Activated CD4-positive, CD25-positive, alpha-beta regulatory T cell treated with anti-CD3 and anti-CD28 coated beads, Interleukin-2, amount 50 U/mL, for 72 hours (primary cell): ENCODE data around the gene PUS3.

Source experiments
- DNase-seq: peaks from one replicate; pipeline ENCODE4 v3.0.0; 2021

Gene PUS3

GRCh38 chr11:125902927-125903710 is at the start of gene PUS3:
Gene PUS3, minus strand, starts transcription at chr11:125903206. Its CDS starts 6,922 bp downstream, at chr11:125896284.
- peak; percentile 85 for DNase-seq

GRCh38 chr11:125952559-125952958 is 49.6 kb upstream of the PUS3 start:
- DNase-seq: no peak

GRCh38 chr11:125951731-125952130 is 48.7 kb upstream of the PUS3 start:
- no peak for DNase-seq

GRCh38 chr11:125950696-125951651 is 48.0 kb upstream of the PUS3 start:
- DNase-seq: no peak

- DNase-seq: no peak
Observed at GRCh38 chr11:125950178-125950490, 47.1 kb upstream of the PUS3 start.

- no peak for DNase-seq
Observed at GRCh38 chr11:125949271-125950177, 46.5 kb upstream of the PUS3 start.

GRCh38 chr11:125948278-125949051 is 45.5 kb upstream of the PUS3 start:
- DNase-seq: no peak

- no peak for DNase-seq
Observed at GRCh38 chr11:125947419-125948277, 44.6 kb upstream of the PUS3 start.

GRCh38 chr11:125946712-125947418 is 43.9 kb upstream of the PUS3 start:
- DNase-seq: no peak

- DNase-seq: no peak
Observed at GRCh38 chr11:125945797-125946520, 43.0 kb upstream of the PUS3 start, which contains the start of gene VSIG10L2. Gene VSIG10L2, plus strand, starts transcription at chr11:125946044. Its CDS starts 12 bp downstream, at chr11:125946056.

- DNase-seq: no peak
Observed at GRCh38 chr11:125945011-125945796, 42.2 kb upstream of the PUS3 start.

GRCh38 chr11:125944350-125945010 is 41.5 kb upstream of the PUS3 start:
- DNase-seq: no peak

GRCh38 chr11:125943661-125944349 is 40.8 kb upstream of the PUS3 start:
- no peak for DNase-seq

- DNase-seq: no peak
Observed at GRCh38 chr11:125942771-125943428, 39.9 kb upstream of the PUS3 start.

- DNase-seq: peak; percentile 48
Observed at GRCh38 chr11:125941619-125942611, 38.9 kb upstream of the PUS3 start.

- no peak for DNase-seq
Observed at GRCh38 chr11:125941267-125941618, 38.2 kb upstream of the PUS3 start.
